Ishikawa (cell line): ENCODE measurements around the gene PILRA.
A peak's percentile ranks its signal among the peaks of the same experiment; 100 is the strongest.

Source experiments
- CEBPB ChIP-seq: IDR thresholded peaks from 2 replicates; pipeline ENCODE4 v1.6.1; 2012
- CREB1 ChIP-seq: IDR thresholded peaks from 2 replicates; pipeline ENCODE4 v1.6.1; 2012; ENCODE audit warnings: low read depth
- EGR1 ChIP-seq: IDR thresholded peaks from 2 replicates; pipeline ENCODE4 v1.6.1; 2012
- EP300 ChIP-seq: IDR thresholded peaks from 2 replicates; pipeline ENCODE4 v1.6.1; 2012; ENCODE audit warnings: borderline replicate concordance
- FOXM1 ChIP-seq: IDR thresholded peaks from 2 replicates; pipeline ENCODE4 v1.6.1; 2012; ENCODE audit warnings: low read depth, borderline replicate concordance
- NFIC ChIP-seq: IDR thresholded peaks from 2 replicates; pipeline ENCODE4 v1.6.1; 2012
- RAD21 ChIP-seq: IDR thresholded peaks from 2 replicates; pipeline ENCODE4 v1.6.1; 2012; ENCODE audit warnings: low read depth
- TAF1 ChIP-seq: IDR thresholded peaks from 2 replicates; pipeline ENCODE4 v1.6.1; 2012; ENCODE audit warnings: low read depth, mild to moderate bottlenecking
- TCF12 ChIP-seq: IDR thresholded peaks from 2 replicates; pipeline ENCODE4 v1.6.1; 2012; ENCODE audit warnings: low read depth
- TEAD4 ChIP-seq: IDR thresholded peaks from 2 replicates; pipeline ENCODE4 v1.6.1; 2012
- YY1 ChIP-seq: IDR thresholded peaks from 2 replicates; pipeline ENCODE4 v1.6.1; 2012; ENCODE audit warnings: low read depth
- TF ChIP-seq, protein P1 (sequence below): IDR thresholded peaks from 2 replicates; pipeline ENCODE4 v1.6.1; 2012
- TF ChIP-seq, protein P2 (sequence below): IDR thresholded peaks from 2 replicates; pipeline ENCODE4 v1.6.1; 2012; ENCODE audit warnings: low read depth, mild to moderate bottlenecking

DNA sequence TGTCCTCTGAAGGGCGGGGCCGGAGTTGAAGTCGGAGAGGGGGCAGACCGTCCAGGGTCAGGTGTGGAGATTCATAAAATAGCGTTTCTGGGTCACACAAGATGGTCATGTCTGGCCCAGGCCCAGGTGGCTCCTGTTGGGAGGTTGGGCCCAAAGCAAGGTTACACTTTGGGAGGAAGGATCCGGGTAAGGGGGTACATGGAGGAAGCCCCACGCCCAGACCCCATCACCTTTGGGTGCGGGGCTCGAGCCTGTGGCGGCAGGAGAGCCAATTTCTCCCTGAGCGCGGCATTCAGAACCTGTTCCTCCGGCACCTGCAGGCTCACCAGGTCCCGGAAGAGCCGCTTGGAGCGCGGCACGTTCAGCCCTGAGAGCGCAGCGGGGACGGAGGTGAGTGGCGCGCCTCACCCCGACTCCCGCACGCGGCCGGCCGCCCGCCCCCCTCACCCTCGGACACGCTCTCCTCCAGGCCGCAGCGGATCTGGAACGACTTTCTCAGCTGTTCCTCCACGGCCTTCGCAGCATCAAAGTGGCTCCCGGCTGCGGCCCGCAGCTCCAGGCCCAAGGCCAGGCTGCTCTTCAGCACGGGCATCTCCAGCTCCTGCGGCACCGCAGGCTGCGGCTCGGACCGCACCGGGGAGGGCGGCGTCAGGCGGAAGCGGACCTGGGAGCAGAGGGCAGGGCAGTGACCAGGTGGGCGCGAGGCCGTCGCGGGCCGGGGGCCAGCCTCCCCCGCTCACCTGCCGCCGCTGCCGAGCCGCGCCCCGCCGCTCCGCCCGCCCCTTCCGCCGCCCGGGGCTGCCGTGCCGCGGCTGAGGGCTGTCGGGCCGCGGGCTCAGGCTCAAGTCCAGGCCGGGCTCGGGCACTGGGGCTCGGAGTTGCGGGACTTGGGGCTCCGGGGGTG, 62.4 kb downstream of the PILRA start:
- TF ChIP-seq, protein P1, sequence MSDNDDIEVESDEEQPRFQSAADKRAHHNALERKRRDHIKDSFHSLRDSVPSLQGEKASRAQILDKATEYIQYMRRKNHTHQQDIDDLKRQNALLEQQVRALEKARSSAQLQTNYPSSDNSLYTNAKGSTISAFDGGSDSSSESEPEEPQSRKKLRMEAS: peak; percentile 77
- TF ChIP-seq EGR1 (no peak; the same call in 1 of the 2 replicates), CEBPB (no peak), TAF1 (no peak; the same call in 1 of the 2 replicates), YY1 (peak; percentile 14; the same call in 1 of the 2 replicates), RAD21 (no peak), TCF12 (peak; percentile 53; the same call in 1 of the 2 replicates), CREB1 (no peak), NFIC (peak; percentile 38; the same call in 1 of the 2 replicates), EP300 (0 out of 2 replicates have a peak, but pooled peaks have one; percentile 14), TEAD4 (peak; percentile 44), FOXM1 (no peak)
- TF ChIP-seq, protein P2, sequence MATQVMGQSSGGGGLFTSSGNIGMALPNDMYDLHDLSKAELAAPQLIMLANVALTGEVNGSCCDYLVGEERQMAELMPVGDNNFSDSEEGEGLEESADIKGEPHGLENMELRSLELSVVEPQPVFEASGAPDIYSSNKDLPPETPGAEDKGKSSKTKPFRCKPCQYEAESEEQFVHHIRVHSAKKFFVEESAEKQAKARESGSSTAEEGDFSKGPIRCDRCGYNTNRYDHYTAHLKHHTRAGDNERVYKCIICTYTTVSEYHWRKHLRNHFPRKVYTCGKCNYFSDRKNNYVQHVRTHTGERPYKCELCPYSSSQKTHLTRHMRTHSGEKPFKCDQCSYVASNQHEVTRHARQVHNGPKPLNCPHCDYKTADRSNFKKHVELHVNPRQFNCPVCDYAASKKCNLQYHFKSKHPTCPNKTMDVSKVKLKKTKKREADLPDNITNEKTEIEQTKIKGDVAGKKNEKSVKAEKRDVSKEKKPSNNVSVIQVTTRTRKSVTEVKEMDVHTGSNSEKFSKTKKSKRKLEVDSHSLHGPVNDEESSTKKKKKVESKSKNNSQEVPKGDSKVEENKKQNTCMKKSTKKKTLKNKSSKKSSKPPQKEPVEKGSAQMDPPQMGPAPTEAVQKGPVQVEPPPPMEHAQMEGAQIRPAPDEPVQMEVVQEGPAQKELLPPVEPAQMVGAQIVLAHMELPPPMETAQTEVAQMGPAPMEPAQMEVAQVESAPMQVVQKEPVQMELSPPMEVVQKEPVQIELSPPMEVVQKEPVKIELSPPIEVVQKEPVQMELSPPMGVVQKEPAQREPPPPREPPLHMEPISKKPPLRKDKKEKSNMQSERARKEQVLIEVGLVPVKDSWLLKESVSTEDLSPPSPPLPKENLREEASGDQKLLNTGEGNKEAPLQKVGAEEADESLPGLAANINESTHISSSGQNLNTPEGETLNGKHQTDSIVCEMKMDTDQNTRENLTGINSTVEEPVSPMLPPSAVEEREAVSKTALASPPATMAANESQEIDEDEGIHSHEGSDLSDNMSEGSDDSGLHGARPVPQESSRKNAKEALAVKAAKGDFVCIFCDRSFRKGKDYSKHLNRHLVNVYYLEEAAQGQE: no peak
